ENCODE data around the gene CFAP161. TPM values are rescaled to one million over a fixed set of nuclear protein-coding genes. Genes with fewer than 3 reads are reported as not detected.

The CFAP161 gene
- total RNA-seq, 1 donor from 2014 or later, result not detected

DNA sequence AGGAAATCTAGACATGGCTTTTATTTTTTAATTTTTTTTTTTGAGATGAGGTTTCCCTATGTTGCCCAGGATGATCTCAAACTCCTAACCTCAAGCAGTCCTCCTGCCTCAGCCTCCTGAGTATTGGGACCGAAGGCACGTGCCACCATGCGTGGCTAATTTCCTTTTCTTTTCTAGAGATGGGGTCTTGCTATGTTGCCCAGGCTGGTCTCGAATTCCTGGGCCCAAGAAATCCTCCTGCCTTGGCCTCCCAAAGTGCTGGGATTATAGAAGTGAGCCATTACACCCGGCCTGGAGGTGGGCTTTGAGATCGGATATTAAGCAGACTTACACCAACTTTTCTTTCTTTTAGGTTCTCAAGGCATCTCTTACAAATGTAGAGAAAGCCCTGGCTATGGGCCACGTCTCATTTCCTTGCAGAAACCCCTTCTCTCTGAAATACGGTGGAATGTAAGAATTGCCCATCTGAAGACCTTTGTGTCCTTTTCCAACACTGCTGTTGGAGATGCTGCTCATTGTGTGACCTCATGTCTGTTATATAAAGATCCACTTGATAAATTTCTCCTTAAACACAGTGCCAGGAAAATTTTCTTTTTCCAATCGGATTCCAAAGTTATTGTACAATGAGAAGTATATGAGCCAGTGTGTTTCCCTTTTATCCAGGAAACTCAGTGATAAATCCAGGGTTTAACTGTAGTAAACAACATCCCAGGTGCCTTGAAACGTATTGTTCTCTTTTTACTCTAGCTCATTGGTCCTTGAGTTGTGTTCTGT, 36.8 kb upstream of the CFAP161 start:
- no peak for DNase-seq (ENCODE audit: low read depth)
- TF ChIP-seq, protein P1, sequence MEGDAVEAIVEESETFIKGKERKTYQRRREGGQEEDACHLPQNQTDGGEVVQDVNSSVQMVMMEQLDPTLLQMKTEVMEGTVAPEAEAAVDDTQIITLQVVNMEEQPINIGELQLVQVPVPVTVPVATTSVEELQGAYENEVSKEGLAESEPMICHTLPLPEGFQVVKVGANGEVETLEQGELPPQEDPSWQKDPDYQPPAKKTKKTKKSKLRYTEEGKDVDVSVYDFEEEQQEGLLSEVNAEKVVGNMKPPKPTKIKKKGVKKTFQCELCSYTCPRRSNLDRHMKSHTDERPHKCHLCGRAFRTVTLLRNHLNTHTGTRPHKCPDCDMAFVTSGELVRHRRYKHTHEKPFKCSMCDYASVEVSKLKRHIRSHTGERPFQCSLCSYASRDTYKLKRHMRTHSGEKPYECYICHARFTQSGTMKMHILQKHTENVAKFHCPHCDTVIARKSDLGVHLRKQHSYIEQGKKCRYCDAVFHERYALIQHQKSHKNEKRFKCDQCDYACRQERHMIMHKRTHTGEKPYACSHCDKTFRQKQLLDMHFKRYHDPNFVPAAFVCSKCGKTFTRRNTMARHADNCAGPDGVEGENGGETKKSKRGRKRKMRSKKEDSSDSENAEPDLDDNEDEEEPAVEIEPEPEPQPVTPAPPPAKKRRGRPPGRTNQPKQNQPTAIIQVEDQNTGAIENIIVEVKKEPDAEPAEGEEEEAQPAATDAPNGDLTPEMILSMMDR (conservative IDR thresholded peaks at IDR 0.05; ENCODE audit: low read depth, low read length), result no peak
- no peak overlapping the region for H3K4me3 ChIP-seq (ENCODE audit: low read depth, low read length)

DNA sequence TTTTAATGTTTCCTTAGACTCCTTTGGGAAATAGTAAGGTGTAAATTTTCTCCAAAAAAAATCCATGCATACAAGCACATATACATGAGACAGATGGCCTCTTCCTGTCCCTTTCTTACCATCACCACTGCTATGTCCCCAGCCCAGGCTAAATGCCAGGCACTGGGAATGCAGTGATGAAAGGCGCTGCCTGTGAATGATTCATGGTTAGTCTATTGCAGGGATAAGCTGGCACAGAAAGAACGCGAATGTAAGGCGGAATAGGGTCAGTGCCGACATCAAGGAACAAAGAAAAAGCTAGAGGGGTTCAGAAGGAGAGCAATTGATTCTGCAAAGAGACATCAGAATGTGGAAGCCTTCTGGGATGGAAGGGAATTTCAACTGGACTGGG, 36.2 kb upstream of the CFAP161 start:
- no peak for DNase-seq (ENCODE audit: low read depth)
- TF ChIP-seq, protein P1 (conservative IDR thresholded peaks at IDR 0.05; ENCODE audit: low read depth, low read length), result no peak
- no peak overlapping the region for H3K4me3 ChIP-seq (ENCODE audit: low read depth, low read length)

DNA sequence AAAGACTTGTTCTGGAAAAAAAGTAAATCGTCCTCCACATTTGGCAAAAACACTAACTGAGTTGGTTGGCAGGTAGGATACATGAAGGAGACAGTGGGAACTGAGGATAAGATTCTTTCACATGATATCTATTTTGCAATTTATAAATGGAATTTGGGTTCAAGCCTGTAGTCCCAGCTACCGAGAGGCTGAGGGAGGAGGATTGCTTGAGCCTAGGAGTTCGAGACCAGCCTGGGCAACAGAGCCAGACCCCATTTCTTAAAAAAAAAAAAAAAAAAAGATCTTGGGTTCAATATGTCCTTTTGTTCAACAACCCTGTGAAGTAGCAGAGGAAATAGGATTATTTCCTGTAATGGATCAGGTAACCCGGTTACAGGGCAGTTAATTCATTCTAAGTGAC, 35.7 kb upstream of the CFAP161 start:
- TF ChIP-seq, protein P1 (conservative IDR thresholded peaks at IDR 0.05; ENCODE audit: low read depth, low read length), result no peak
- no peak for DNase-seq (ENCODE audit: low read depth)
- H3K4me3 ChIP-seq (ENCODE audit: low read depth, low read length), result no peak overlapping the region

DNA sequence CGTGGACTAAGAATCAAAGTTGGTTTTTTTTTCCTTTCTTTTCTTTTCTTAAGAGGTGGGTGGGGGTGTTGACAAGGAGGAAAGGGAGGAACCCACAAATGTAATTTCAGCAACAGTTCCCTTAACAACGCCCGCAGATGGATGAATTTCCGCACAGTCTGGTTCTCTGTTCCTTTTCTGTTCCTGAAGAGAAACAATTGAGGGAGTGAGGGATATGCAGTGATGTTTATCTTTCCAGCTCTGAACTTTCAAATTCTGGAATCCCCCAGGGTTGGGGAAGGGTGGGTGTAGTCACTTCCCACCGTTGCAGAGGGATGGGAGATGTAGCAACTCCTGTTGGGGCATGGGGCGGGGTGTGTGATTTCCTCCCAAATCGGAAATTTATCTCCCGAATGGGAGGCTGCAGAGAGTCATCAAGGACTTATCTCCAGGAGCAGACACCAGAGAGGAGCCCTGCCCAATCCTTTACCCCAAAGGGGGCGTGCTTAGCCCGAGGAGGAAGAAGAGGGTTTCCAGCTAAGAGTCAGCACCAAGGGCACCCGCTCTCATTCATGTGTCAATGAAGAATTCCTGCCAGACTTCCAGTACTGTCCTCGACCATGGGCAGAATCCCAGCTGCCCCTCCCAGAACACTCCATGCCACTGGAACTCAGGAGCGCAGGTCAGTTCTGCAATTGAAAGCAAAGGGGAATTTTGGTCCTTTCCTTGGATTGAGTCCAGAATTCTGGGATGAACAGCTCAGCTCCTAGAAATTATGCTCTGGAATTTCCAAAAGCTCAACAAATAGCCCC, 35.0 kb upstream of the CFAP161 start:
- TF ChIP-seq, protein P1 (conservative IDR thresholded peaks at IDR 0.05; ENCODE audit: low read depth, low read length), result no peak
- no peak overlapping the region for H3K4me3 ChIP-seq (ENCODE audit: low read depth, low read length)
- DNase-seq (ENCODE audit: low read depth), result no peak

DNA sequence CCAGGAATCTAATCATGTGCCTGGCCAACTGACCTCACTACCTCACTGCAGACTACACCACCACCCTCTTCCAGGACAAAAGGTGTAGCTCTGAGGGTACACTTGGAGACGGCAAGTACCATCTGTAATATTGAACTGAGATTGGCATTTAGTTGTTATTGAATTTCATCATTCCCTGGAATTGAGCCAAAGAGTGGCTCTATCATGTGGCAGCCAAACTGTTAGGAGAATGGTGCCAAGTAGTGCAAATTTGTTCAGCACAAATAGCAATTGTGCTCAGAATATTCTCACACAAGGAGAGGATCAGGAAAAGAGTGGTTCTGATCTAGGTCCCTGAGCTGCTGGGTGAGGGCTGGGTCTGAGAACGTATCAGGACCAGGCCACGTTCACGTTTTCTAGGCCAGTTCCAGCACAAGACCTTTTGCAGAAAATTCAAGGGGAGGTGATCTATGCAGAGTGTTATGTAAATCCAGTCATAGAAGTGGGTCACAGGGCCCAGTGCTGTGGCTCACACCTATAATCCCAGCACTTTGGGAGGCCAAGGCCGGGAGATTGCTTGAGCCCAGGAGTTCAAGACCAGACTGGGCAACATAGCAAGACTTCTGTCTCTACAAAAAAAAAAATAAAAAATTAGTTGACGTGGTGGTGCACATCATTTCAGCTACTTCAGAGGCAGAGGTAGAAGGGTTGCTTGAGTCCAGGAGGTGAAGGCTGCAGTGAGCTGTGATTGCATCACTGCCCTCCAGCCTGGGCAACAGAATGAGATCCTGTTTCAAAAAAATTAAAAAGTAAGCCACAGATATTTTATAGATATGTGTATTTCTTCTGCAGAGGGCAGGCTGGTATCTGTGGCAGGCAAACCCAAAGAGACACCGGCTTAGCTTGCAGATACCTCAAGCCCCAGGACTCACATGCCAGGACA, 31.9 kb upstream of the CFAP161 start:
- no peak overlapping the region for H3K4me3 ChIP-seq (ENCODE audit: low read depth, low read length)
- DNase-seq (ENCODE audit: low read depth), result no peak
- TF ChIP-seq, protein P1 (conservative IDR thresholded peaks at IDR 0.05; ENCODE audit: low read depth, low read length), result no peak

DNA sequence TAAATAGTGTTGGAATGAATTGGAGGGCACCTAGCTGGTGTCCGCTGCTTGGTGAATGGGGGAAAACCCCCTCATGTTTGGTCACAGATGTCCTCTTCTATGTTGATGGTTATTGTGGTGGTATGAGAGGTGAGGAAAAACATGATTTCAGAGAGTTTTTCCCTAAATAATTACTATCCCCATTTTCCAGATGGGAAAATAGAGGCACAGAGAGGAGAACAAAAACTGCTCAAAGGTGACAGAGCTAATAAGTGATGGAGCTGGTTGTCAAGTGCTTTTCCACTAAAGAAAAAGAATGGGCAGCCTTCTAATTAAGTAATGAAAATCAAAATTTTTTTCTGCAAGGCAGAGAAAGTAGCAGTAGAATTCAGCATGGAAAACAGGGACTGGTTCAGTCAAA, 30.2 kb upstream of the CFAP161 start:
- no peak overlapping the region for H3K4me3 ChIP-seq (ENCODE audit: low read depth, low read length)
- DNase-seq (ENCODE audit: low read depth), result no peak
- TF ChIP-seq, protein P1 (conservative IDR thresholded peaks at IDR 0.05; ENCODE audit: low read depth, low read length), result no peak
